GM12801 (cell line): ENCODE measurements around the gene EPHA6.

Experiments
- TF ChIP-seq, protein P1 (sequence below): IDR thresholded peaks from one replicate; pipeline ENCODE4 v1.5.1; 2011; ENCODE audit warnings: control low read depth; ENCODE audit not compliant: insufficient read length; ENCODE audit errors: extremely low read depth

EPHA6 gene

DNA sequence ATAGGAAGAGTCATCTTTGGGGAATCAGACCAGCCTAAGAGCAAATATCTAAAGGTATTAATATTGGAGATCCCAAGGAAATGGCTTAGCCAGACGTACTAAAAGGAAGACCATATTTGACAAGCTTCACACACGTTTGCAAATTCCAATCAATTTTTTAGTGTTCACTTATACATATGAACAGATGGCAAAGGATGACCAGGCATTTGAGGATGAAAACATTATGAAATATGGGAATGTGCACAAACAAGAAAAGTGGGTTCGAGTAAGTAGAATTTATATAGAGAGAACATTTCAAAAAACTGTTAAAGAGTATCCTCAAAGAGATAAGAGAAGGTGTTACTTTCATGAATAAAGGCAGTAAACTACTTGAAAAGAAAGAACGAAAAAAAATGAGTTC lies 981.6 kb downstream of the EPHA6 start:
- TF ChIP-seq, protein P1, sequence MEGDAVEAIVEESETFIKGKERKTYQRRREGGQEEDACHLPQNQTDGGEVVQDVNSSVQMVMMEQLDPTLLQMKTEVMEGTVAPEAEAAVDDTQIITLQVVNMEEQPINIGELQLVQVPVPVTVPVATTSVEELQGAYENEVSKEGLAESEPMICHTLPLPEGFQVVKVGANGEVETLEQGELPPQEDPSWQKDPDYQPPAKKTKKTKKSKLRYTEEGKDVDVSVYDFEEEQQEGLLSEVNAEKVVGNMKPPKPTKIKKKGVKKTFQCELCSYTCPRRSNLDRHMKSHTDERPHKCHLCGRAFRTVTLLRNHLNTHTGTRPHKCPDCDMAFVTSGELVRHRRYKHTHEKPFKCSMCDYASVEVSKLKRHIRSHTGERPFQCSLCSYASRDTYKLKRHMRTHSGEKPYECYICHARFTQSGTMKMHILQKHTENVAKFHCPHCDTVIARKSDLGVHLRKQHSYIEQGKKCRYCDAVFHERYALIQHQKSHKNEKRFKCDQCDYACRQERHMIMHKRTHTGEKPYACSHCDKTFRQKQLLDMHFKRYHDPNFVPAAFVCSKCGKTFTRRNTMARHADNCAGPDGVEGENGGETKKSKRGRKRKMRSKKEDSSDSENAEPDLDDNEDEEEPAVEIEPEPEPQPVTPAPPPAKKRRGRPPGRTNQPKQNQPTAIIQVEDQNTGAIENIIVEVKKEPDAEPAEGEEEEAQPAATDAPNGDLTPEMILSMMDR: no peak
